IMR-90 (cell line): ENCODE results near the gene ME3. TPM values are rescaled to one million over a fixed set of nuclear protein-coding genes. Genes with fewer than 3 reads are reported as not detected.

Experiments
- ATAC-seq: fragments of 200-7000 bp; cut with Tn5 transposase; 2 replicates; pipeline ENCODE4 v1.9.1; 2020; ENCODE audit warnings: low read depth, mild to moderate bottlenecking, moderate library complexity
- BruUV-seq: library from RNA; stranded (reverse); fragments of 400-500 nt; replicated peaks from 2 replicates; lab custom pipeline; 2021; lab: Mats Ljungman, UMichigan
- CTCF ChIA-PET: fragments of 300-600 bp; formaldehyde crosslinking; extraction: SDS; loops from one replicate; lab custom pipeline; 2021; ENCODE audit warnings: antibody characterized with exemption; lab: Yijun Ruan, JAX
- POLR2A ChIA-PET: fragments of 300-600 bp; sonication (Branson Sonifier 250); formaldehyde crosslinking; loops from one replicate; lab custom pipeline; 2022; ENCODE audit warnings: antibody characterized with exemption; ENCODE audit not compliant: unreplicated experiment; lab: Charles Lee
- DNase-seq: peaks from one replicate; pipeline ENCODE4 v3.0.0; 2013
- H2AFZ ChIP-seq: replicated peaks from 2 replicates; pipeline ENCODE3; 2013; ENCODE audit warnings: low read length, mild to moderate bottlenecking; ENCODE audit not compliant: poor library complexity
- H2AK5ac ChIP-seq: 2 replicates; pipeline ENCODE4 v1.6.1; 2013; ENCODE audit warnings: low read depth, low read length, inconsistent platforms
- H2AK9ac ChIP-seq: replicated peaks from 2 replicates; pipeline ENCODE3; 2013; ENCODE audit warnings: mild to moderate bottlenecking, low read depth, low read length, moderate library complexity; ENCODE audit not compliant: poor library complexity
- H2BK120ac ChIP-seq: 2 replicates; pipeline ENCODE4 v1.6.1; 2013; ENCODE audit warnings: low read depth, low read length, inconsistent platforms
- H2BK15ac ChIP-seq: 3 replicates; pipeline ENCODE4 v1.6.1; 2013; ENCODE audit warnings: low read depth, low read length, inconsistent platforms
- H2BK20ac ChIP-seq: 2 replicates; pipeline ENCODE4 v1.6.1; 2013; ENCODE audit warnings: low read depth, mild to moderate bottlenecking, inconsistent platforms, low read length, moderate library complexity
- H2BK5ac ChIP-seq: 2 replicates; pipeline ENCODE4 v1.6.1; 2013; ENCODE audit warnings: mild to moderate bottlenecking, low read depth, low read length, inconsistent platforms; ENCODE audit not compliant: poor library complexity, severe bottlenecking
- H3K14ac ChIP-seq: replicated peaks from 2 replicates; pipeline ENCODE4 v1.6.1; 2013; ENCODE audit warnings: low read depth, low read length, inconsistent platforms
- H3K18ac ChIP-seq: 2 replicates; pipeline ENCODE4 v1.6.1; 2013; ENCODE audit warnings: low read depth, low read length, control low read depth
- H3K23ac ChIP-seq: 2 replicates; pipeline ENCODE4 v1.6.1; 2013; ENCODE audit warnings: low read depth, low read length, inconsistent platforms
- H3K27ac ChIP-seq: 2 replicates; pipeline ENCODE4 v1.5.1; 2013; ENCODE audit warnings: mild to moderate bottlenecking, control low read depth, low read length; ENCODE audit not compliant: insufficient read depth
- H3K27me3 ChIP-seq: 2 replicates; pipeline ENCODE4 v1.6.1; 2013; ENCODE audit warnings: low read length; ENCODE audit not compliant: control insufficient read depth, insufficient read depth
- H3K36me3 ChIP-seq: 2 replicates; pipeline ENCODE4 v1.6.1; 2013; ENCODE audit warnings: low read length, mixed read lengths; ENCODE audit not compliant: control insufficient read depth, insufficient read depth
- H3K4ac ChIP-seq: 2 replicates; pipeline ENCODE4 v1.6.1; 2013; ENCODE audit warnings: low read depth, low read length, inconsistent platforms
- H3K4me1 ChIP-seq: 2 replicates; pipeline ENCODE4 v1.6.1; 2013; ENCODE audit warnings: low read length, mixed read lengths; ENCODE audit not compliant: control insufficient read depth, insufficient read depth
- H3K4me2 ChIP-seq: 2 replicates; pipeline ENCODE4 v1.6.1; 2013; ENCODE audit warnings: low read depth, mild to moderate bottlenecking, control low read depth, low read length, moderate library complexity
- H3K4me3 ChIP-seq: 2 replicates; pipeline ENCODE4 v1.5.1; 2013; ENCODE audit warnings: low read depth, mild to moderate bottlenecking, control low read depth, low read length, moderate library complexity; ENCODE audit not compliant: insufficient read depth
- H3K56ac ChIP-seq: 2 replicates; pipeline ENCODE4 v1.6.1; 2013; ENCODE audit warnings: low read length, inconsistent platforms; ENCODE audit not compliant: insufficient read depth; ENCODE audit errors: extremely low read depth
- H3K79me1 ChIP-seq, 2 experiments: 2 replicates each; pipeline ENCODE4 v1.6.1; 2013; ENCODE audit warnings: low read length in 2 of 2, inconsistent platforms in 1 of 2, low read depth in 1 of 2
- H3K9ac ChIP-seq: 2 replicates; pipeline ENCODE4 v1.6.1; 2013; ENCODE audit warnings: low read depth, low read length, control low read depth
- H3K9me1 ChIP-seq: 2 replicates; pipeline ENCODE4 v1.6.1; 2013; ENCODE audit warnings: low read length, inconsistent platforms; ENCODE audit not compliant: insufficient read depth
- H3K9me3 ChIP-seq: 2 replicates; pipeline ENCODE4 v1.6.1; 2013; ENCODE audit warnings: low read length; ENCODE audit not compliant: control insufficient read depth, insufficient read depth
- H4K20me1 ChIP-seq: 2 replicates; pipeline ENCODE4 v1.6.1; 2013; ENCODE audit warnings: low read length, inconsistent platforms; ENCODE audit not compliant: insufficient read depth
- H4K5ac ChIP-seq: 2 replicates; pipeline ENCODE4 v1.6.1; 2013; ENCODE audit warnings: mild to moderate bottlenecking, low read depth, low read length, control low read depth
- H4K8ac ChIP-seq, 2 experiments: 2 replicates each; pipeline ENCODE4 v1.6.1; 2013; ENCODE audit warnings: low read depth in 2 of 2, low read length in 2 of 2, control low read depth in 1 of 2, inconsistent platforms in 1 of 2
- H4K91ac ChIP-seq: 2 replicates; pipeline ENCODE4 v1.6.1; 2013; ENCODE audit warnings: low read depth, low read length, inconsistent platforms; ENCODE audit not compliant: insufficient read depth
- BHLHE40 ChIP-seq: fragments of 150-350 bp; IDR thresholded peaks from 2 replicates; pipeline ENCODE4 v1.6.1; 2016; ENCODE audit warnings: mild to moderate bottlenecking, low read depth, low read length
- CEBPB ChIP-seq: IDR thresholded peaks from 2 replicates; pipeline ENCODE4 v1.6.1; 2012; ENCODE audit warnings: low read depth, low read length, improper control_type of control experiment
- CTCF ChIP-seq: conservative IDR thresholded peaks from 2 replicates; pipeline ENCODE4 v1.5.1; 2012; ENCODE audit warnings: mild to moderate bottlenecking, low read depth, low read length, improper control_type of control experiment
- FOS ChIP-seq: fragments of 150-350 bp; IDR thresholded peaks from 2 replicates; pipeline ENCODE4 v1.6.1; 2016; ENCODE audit warnings: low read depth, low read length
- MAFK ChIP-seq: IDR thresholded peaks from 2 replicates; pipeline ENCODE4 v1.6.1; 2012; ENCODE audit warnings: low read depth, low read length, improper control_type of control experiment
- MAZ ChIP-seq: IDR thresholded peaks from 2 replicates; pipeline ENCODE4 v1.6.1; 2012; ENCODE audit warnings: low read depth, mild to moderate bottlenecking, low read length, improper control_type of control experiment, moderate library complexity, borderline replicate concordance
- NFE2L2 ChIP-seq: fragments of 150-350 bp; IDR thresholded peaks from 2 replicates; pipeline ENCODE4 v1.6.1; 2016; ENCODE audit warnings: low read depth, mild to moderate bottlenecking, low read length
- POLR2A ChIP-seq: IDR thresholded peaks from 2 replicates; pipeline ENCODE4 v1.6.1; 2012; ENCODE audit warnings: mild to moderate bottlenecking, low read depth, low read length
- RAD21 ChIP-seq: IDR thresholded peaks from 2 replicates; pipeline ENCODE4 v1.6.1; 2012; ENCODE audit warnings: low read length, improper control_type of control experiment
- RCOR1 ChIP-seq: IDR thresholded peaks from 2 replicates; pipeline ENCODE4 v1.6.1; 2012; ENCODE audit warnings: mild to moderate bottlenecking, low read length, improper control_type of control experiment; ENCODE audit not compliant: insufficient replicate concordance
- RFX5 ChIP-seq: IDR thresholded peaks from 2 replicates; pipeline ENCODE4 v1.8.0; 2012; ENCODE audit warnings: low read depth, mild to moderate bottlenecking, low read length, moderate library complexity
- SMC3 ChIP-seq: fragments of 150-350 bp; IDR thresholded peaks from 2 replicates; pipeline ENCODE4 v1.6.1; 2016; ENCODE audit warnings: low read depth, mild to moderate bottlenecking, antibody characterized with exemption, low read length, moderate library complexity
- USF2 ChIP-seq: fragments of 150-350 bp; IDR thresholded peaks from 2 replicates; pipeline ENCODE4 v1.6.1; 2017; ENCODE audit warnings: mild to moderate bottlenecking, antibody characterized with exemption, low read length, low read depth
- WGBS, 2 experiments: methylation state at CpG; one replicate each; pipeline versions ENCODE4 v1.1.5 to v1.1.7; 2013; ENCODE audit warnings: missing lambda C conversion rate in 2 of 2; ENCODE audit not compliant: insufficient read length in 1 of 2; ENCODE audit errors: extremely low coverage in 2 of 2; 5-methylcytosine and 5-hydroxymethylcytosine counted together
- dilution Hi-C: fragments of 300-500 bp; cut with HindIII; formaldehyde crosslinking; loops from one replicate; pipeline ENCODE4 v1.14.3; 2018; ENCODE audit warnings: low sequenced_read_pairs; ENCODE audit not compliant: unreplicated experiment
- in situ Hi-C: fragments of 300-500 bp; cut with MboI; formaldehyde crosslinking; loops from 3 replicates; pipeline ENCODE4 v1.14.3; 2019; ENCODE audit warnings: low sequenced_read_pairs, inconsistent platforms, mixed read lengths
- intact Hi-C: fragments of 100-400 bp; cut with micrococcal nuclease; formaldehyde crosslinking; loops from 2 replicates; pipeline ENCODE4 v1.10.0; 2022
- polyA plus RNA-seq, 3 experiments: library from polyadenylated mRNA; depleted of rRNA; stranded (reverse); fragments of >200 nt; gene quantifications; 2 replicates each; pipeline ENCODE4 v1.2.3, GENCODE V29; 2012; ENCODE audit warnings: low replicate concordance in 1 of 3
- total RNA-seq: library from RNA; depleted of rRNA; stranded (reverse); fragments of >200 nt; gene quantifications from 2 replicates; pipeline ENCODE4 v1.2.3, GENCODE V29; 2012

Gene ME3
- total and polyA plus RNA-seq, 2 of the 4 experiments (the other 2 are of a cell fraction) = 7.8 to 9.0 TPM

GRCh38 chr11:86483940-86484794 lies 188.2 kb downstream of the ME3 start:
- peak overlapping the region; percentile 55 to 84 for H4K8ac ChIP-seq
- CTCF ChIA-PET = interaction anchor here (1.0 to 1.6 kb wide), 3 partner anchors 14 to 277 kb away, joined by 3 to 4 read pairs (median 3); no protein-coding TSS in a partner anchor
- peaks cover 15% of the 10 kb centered on the region for H3K4me1 ChIP-seq
- peak overlapping the region; percentile 99 for H2AK5ac ChIP-seq
- ATAC-seq (peak; percentile 96), DNase-seq (peak; percentile 100)
- BruUV-seq = no TSS peak
- TF ChIP-seq CEBPB (peak; percentile 89), CTCF (no peak), POLR2A (no peak), USF2 (no peak), FOS (peak; percentile 69), MAFK (no peak), SMC3 (no peak), BHLHE40 (peak; percentile 59), NFE2L2 (0 out of 2 replicates have a peak, but pooled peaks have one; percentile 14), RFX5 (no peak), MAZ (no peak; the same call in 1 of the 2 replicates), RAD21 (no peak; the same call in none of the 2 replicates), RCOR1 (no peak)
- H2BK120ac ChIP-seq = peak overlapping the region; percentile 97
- H4K5ac ChIP-seq = no peak overlapping the region
- peak overlapping the region; percentile 80 for H4K91ac ChIP-seq
- no peak overlapping the region for H3K9ac ChIP-seq
- H3K23ac ChIP-seq = peak overlapping the region; percentile 89
- no peaks in the 10 kb centered on the region for H3K36me3 ChIP-seq
- peak overlapping the region; percentile 85 for H3K56ac ChIP-seq
- POLR2A ChIA-PET = interaction anchor here (0.5 to 0.6 kb wide), 3 partner anchors 37 to 215 kb away, joined by 3 to 6 read pairs (median 4); no protein-coding TSS in a partner anchor
- intact Hi-C loops = loop anchor here (1.0 kb wide), 1 partner anchor 40 kb away; no protein-coding TSS in a partner anchor
- no peak overlapping the region for H3K4me3 ChIP-seq
- H3K79me1 ChIP-seq = no peaks in the 10 kb centered on the region; a peak in 1 of 4 replicates
- peak overlapping the region; percentile 80 for H3K4me2 ChIP-seq
- H2BK5ac ChIP-seq = peak overlapping the region; percentile 81
- in situ Hi-C loops = no loop called here
- H2BK15ac ChIP-seq = peak overlapping the region; percentile 95; the same call in 2 of the 3 replicates
- peak overlapping the region; percentile 53 for H2AFZ ChIP-seq
- H2AK9ac ChIP-seq = peak overlapping the region; percentile 74
- no peaks in the 10 kb centered on the region for H3K27me3 ChIP-seq
- H3K4ac ChIP-seq = peak overlapping the region; percentile 95
- H3K27ac ChIP-seq = peak overlapping the region; percentile 12
- 50% methylated on average over 1 of the region's 7 CpGs; no CpG with 5 or more reads in 1 of the 2 experiments for WGBS, 2 experiments
- peaks cover 38% of the 10 kb centered on the region for H3K9me1 ChIP-seq
- peak overlapping the region; percentile 98 for H2BK20ac ChIP-seq
- peaks cover 4% of the 10 kb centered on the region for H4K20me1 ChIP-seq
- H3K9me3 ChIP-seq = no peaks in the 10 kb centered on the region
- dilution Hi-C loops = no loop called here
- H3K18ac ChIP-seq = peak overlapping the region; percentile 77; the same call in 1 of the 2 replicates
- peak overlapping the region; percentile 90 for H3K14ac ChIP-seq
